H9 (cell line): Measurements from ENCODE around the gene TMEM161B. TPM values are rescaled to one million over a fixed set of nuclear protein-coding genes. Genes with fewer than 3 reads are reported as not detected.

Experiments used
- DNase-seq: peaks from one replicate; pipeline ENCODE4 v3.0.0-alpha.2; 2017
- H2AFZ ChIP-seq: one replicate; pipeline ENCODE4 v1.6.1; 2013; ENCODE audit warnings: mild to moderate bottlenecking, low read length, control low read depth, moderate library complexity
- H2AK5ac ChIP-seq: 2 replicates; pipeline ENCODE4 v1.6.1; 2013; ENCODE audit warnings: low read length, control low read depth, mixed read lengths; ENCODE audit not compliant: insufficient read length
- H2BK120ac ChIP-seq: one replicate; pipeline ENCODE4 v1.6.1; 2013; ENCODE audit warnings: low read depth, mild to moderate bottlenecking, low read length, control low read depth, inconsistent platforms; ENCODE audit not compliant: poor library complexity, severe bottlenecking
- H2BK12ac ChIP-seq: 2 replicates; pipeline ENCODE4 v1.6.1; 2013; ENCODE audit warnings: low read length, control low read depth, mixed read lengths, low read depth; ENCODE audit not compliant: insufficient read length
- H2BK15ac ChIP-seq: 2 replicates; pipeline ENCODE4 v1.6.1; 2013; ENCODE audit warnings: low read depth, low read length, control low read depth
- H2BK20ac ChIP-seq: one replicate; pipeline ENCODE4 v1.6.1; 2013; ENCODE audit warnings: low read depth, mild to moderate bottlenecking, low read length, control low read depth, inconsistent platforms; ENCODE audit not compliant: poor library complexity, severe bottlenecking
- H2BK5ac ChIP-seq: 2 replicates; pipeline ENCODE4 v1.6.1; 2013; ENCODE audit warnings: low read length, control low read depth, mixed read lengths; ENCODE audit not compliant: insufficient read length
- H3K14ac ChIP-seq: 2 replicates; pipeline ENCODE4 v1.6.1; 2013; ENCODE audit warnings: low read length, control low read depth; ENCODE audit not compliant: insufficient read depth
- H3K18ac ChIP-seq: 2 replicates; pipeline ENCODE4 v1.6.1; 2013; ENCODE audit warnings: low read depth, mild to moderate bottlenecking, mixed read lengths, low read length, control low read depth; ENCODE audit not compliant: insufficient read length
- H3K23ac ChIP-seq: 2 replicates; pipeline ENCODE4 v1.6.1; 2013; ENCODE audit warnings: low read length, control low read depth, mixed read lengths, low read depth; ENCODE audit not compliant: insufficient read length
- H3K23me2 ChIP-seq: 2 replicates; pipeline ENCODE4 v1.6.1; 2013; ENCODE audit warnings: low read depth, mild to moderate bottlenecking, mixed read lengths, low read length, control low read depth; ENCODE audit not compliant: insufficient read length, poor library complexity, severe bottlenecking
- H3K27ac ChIP-seq: 2 replicates; pipeline ENCODE4 v1.5.1; 2013; ENCODE audit warnings: low read length, control low read depth, mixed read lengths, low read depth; ENCODE audit not compliant: insufficient read length
- H3K27me3 ChIP-seq: 2 replicates; pipeline ENCODE4 v1.6.1; 2013; ENCODE audit warnings: low read length, control low read depth, inconsistent platforms; ENCODE audit not compliant: insufficient read depth
- H3K4ac ChIP-seq: 2 replicates; pipeline ENCODE4 v1.6.1; 2013; ENCODE audit warnings: low read depth, mild to moderate bottlenecking, control low read depth, inconsistent platforms, low read length, moderate library complexity
- H3K4me1 ChIP-seq: 2 replicates; pipeline ENCODE4 v1.6.1; 2013; ENCODE audit warnings: low read length, control low read depth, inconsistent platforms; ENCODE audit not compliant: insufficient read depth
- H3K4me2 ChIP-seq: 2 replicates; pipeline ENCODE4 v1.6.1; 2013; ENCODE audit warnings: low read length, control low read depth, mixed read lengths; ENCODE audit not compliant: insufficient read length, insufficient read depth
- H3K56ac ChIP-seq: 2 replicates; pipeline ENCODE4 v1.6.1; 2013; ENCODE audit warnings: low read depth, mild to moderate bottlenecking, mixed read lengths, low read length, control low read depth; ENCODE audit not compliant: insufficient read length
- H3K79me1 ChIP-seq: 2 replicates; pipeline ENCODE4 v1.6.1; 2013; ENCODE audit warnings: low read depth, mild to moderate bottlenecking, moderate library complexity, low read length, control low read depth, inconsistent platforms; ENCODE audit not compliant: insufficient read depth, poor library complexity, severe bottlenecking
- H3K79me2 ChIP-seq: 2 replicates; pipeline ENCODE4 v1.6.1; 2013; ENCODE audit warnings: low read length, control low read depth, inconsistent platforms; ENCODE audit not compliant: insufficient read depth
- H3K9ac ChIP-seq: 2 replicates; pipeline ENCODE4 v1.6.1; 2013; ENCODE audit warnings: low read length, control low read depth, mixed read lengths; ENCODE audit not compliant: insufficient read length; ENCODE audit errors: extremely low read depth
- H3K9me3 ChIP-seq: one replicate; pipeline ENCODE4 v1.6.1; 2013; ENCODE audit warnings: low read depth, low read length, inconsistent platforms; ENCODE audit not compliant: control insufficient read depth
- H3T11ph ChIP-seq: one replicate; pipeline ENCODE4 v1.6.1; 2013; ENCODE audit warnings: mild to moderate bottlenecking, low read length, control low read depth, inconsistent platforms
- H4K20me1 ChIP-seq: one replicate; pipeline ENCODE4 v1.6.1; 2013; ENCODE audit not compliant: control insufficient read depth, insufficient read length, insufficient read depth
- H4K5ac ChIP-seq: 2 replicates; pipeline ENCODE4 v1.6.1; 2013; ENCODE audit warnings: low read depth, mild to moderate bottlenecking, mixed read lengths, low read length, control low read depth; ENCODE audit not compliant: insufficient read length
- H4K8ac ChIP-seq: replicated peaks from 2 replicates; pipeline ENCODE4 v1.6.1; 2013; ENCODE audit warnings: low read length, control low read depth, mixed read lengths, low read depth; ENCODE audit not compliant: insufficient read length
- H4K91ac ChIP-seq: 2 replicates; pipeline ENCODE4 v1.6.1; 2013; ENCODE audit warnings: low read depth, mild to moderate bottlenecking, moderate library complexity, mixed read lengths, low read length, control low read depth; ENCODE audit not compliant: insufficient read length
- H3K27ac Mint-ChIP-seq, 3 experiments: 2 replicates in 2 of 3; 3 replicates in 1 of 3; pipeline ENCODE4 v1.8.0; 2020 to 2021; ENCODE audit warnings: mixed read lengths in 3 of 3, mild to moderate bottlenecking in 1 of 3, moderate library complexity in 1 of 3
- H3K27me3 Mint-ChIP-seq: 2 replicates; pipeline ENCODE4 v1.8.0; 2021; ENCODE audit warnings: low read depth, mild to moderate bottlenecking, moderate library complexity, mixed read lengths
- H3K36me3 Mint-ChIP-seq, 3 experiments: 2 replicates in 2 of 3; 3 replicates in 1 of 3; pipeline ENCODE4 v1.8.0; 2020 to 2021; ENCODE audit warnings: low read depth in 3 of 3, mixed read lengths in 3 of 3; ENCODE audit not compliant: insufficient read depth in 1 of 3
- H3K4me1 Mint-ChIP-seq, 2 experiments: 2 replicates each; pipeline ENCODE4 v1.8.0; 2020; ENCODE audit warnings: mixed read lengths in 2 of 2
- H3K4me3 Mint-ChIP-seq, 2 experiments: 2 replicates in 1 of 2; 3 replicates in 1 of 2; pipeline ENCODE4 v1.8.0; 2020 to 2021; ENCODE audit warnings: mild to moderate bottlenecking in 2 of 2, mixed read lengths in 2 of 2, moderate library complexity in 1 of 2
- H3K9me3 Mint-ChIP-seq, 2 experiments: 2 replicates in 1 of 2; 3 replicates in 1 of 2; pipeline ENCODE4 v1.8.0; 2020; ENCODE audit warnings: mild to moderate bottlenecking in 2 of 2, mixed read lengths in 2 of 2, moderate library complexity in 1 of 2
- CTCF ChIP-seq: fragments of 200-600 bp; sonication (generic); conservative IDR thresholded peaks from 3 replicates; pipeline ENCODE4 v1.8.0; 2021; ENCODE audit warnings: antibody characterized with exemption, mild to moderate bottlenecking
- WGBS: extraction: QIAGEN DNeasy Blood & Tissue Kit; methylation state at CpG from one replicate; pipeline ENCODE4 v1.1.7; 2013; ENCODE audit warnings: missing lambda C conversion rate, low lambda C conversion rate, mixed read lengths; ENCODE audit not compliant: insufficient read length; ENCODE audit errors: extremely low coverage; 5-methylcytosine and 5-hydroxymethylcytosine counted together
- total RNA-seq: library from RNA; stranded (reverse); gene quantifications from 2 replicates; pipeline ENCODE4 v1.2.1, GENCODE V29; 2021

Gene TMEM161B
- total RNA-seq, 1 experiment from 2014 or later = 17.9 TPM

DNA sequence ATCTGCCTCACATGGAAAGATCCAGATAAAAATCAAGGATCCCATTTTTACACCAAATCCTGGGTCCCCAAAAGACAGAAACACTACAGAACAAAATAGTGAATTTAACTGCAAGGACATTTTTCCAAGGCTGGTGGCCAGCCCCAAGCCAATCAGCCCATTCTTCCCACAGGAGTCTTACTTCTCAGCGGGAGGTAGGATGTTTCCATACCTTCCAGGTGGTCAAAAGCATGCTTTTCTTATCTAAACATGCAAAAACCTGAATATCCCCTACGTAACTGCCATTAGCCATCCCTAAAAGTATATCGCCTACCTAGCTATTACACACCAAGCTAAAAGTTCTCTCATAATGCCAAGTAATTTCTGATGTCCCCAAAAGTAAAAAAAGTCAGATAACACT is 20.6 kb downstream of the TMEM161B start:
- Mint-ChIP-seq H3K27me3 (no peaks in the 10 kb centered on the region), H3K4me1 (peaks cover 74 to 85% of the 10 kb centered on the region in 2 experiments), H3K27ac (peak overlapping the region; percentile 69 to 91 (median 88); a peak in 5 of 7 replicates), H3K36me3 (peaks cover 0 to 1% (median 0%) of the 10 kb centered on the region in 3 experiments; a peak in 2 of 7 replicates), H3K9me3 (no peaks in the 10 kb centered on the region), H3K4me3 (no peak overlapping the region)
- H3K9ac ChIP-seq = no peak overlapping the region
- H3T11ph ChIP-seq = no peak overlapping the region
- no peaks in the 10 kb centered on the region for H3K23me2 ChIP-seq
- H4K5ac ChIP-seq = no peak overlapping the region
- no peak overlapping the region for H4K8ac ChIP-seq
- no CpG with 5 or more reads among the region's 3 CpGs for WGBS
- H3K27ac ChIP-seq = no peak overlapping the region
- H2AK5ac ChIP-seq = no peak overlapping the region
- H3K4ac ChIP-seq = no peak overlapping the region
- no peaks in the 10 kb centered on the region for H3K79me1 ChIP-seq
- H3K23ac ChIP-seq = no peak overlapping the region
- H2BK12ac ChIP-seq = no peak overlapping the region
- H2BK20ac ChIP-seq = no peak overlapping the region
- no peak overlapping the region for H3K56ac ChIP-seq
- H2BK5ac ChIP-seq = no peak overlapping the region
- no peaks in the 10 kb centered on the region for H3K9me3 ChIP-seq
- H3K4me1 ChIP-seq = peaks cover 19% of the 10 kb centered on the region; the same call in 1 of the 2 replicates
- H4K91ac ChIP-seq = no peak overlapping the region
- no peak for DNase-seq
- H3K14ac ChIP-seq = no peak overlapping the region
- no peak overlapping the region for H2AFZ ChIP-seq
- H2BK120ac ChIP-seq = no peak overlapping the region
- no peaks in the 10 kb centered on the region for H4K20me1 ChIP-seq
- H3K4me2 ChIP-seq = no peak overlapping the region
- H3K27me3 ChIP-seq = no peaks in the 10 kb centered on the region
- TF ChIP-seq CTCF = no peak
- H3K18ac ChIP-seq = no peak overlapping the region
- H3K79me2 ChIP-seq = peaks cover 14% of the 10 kb centered on the region; the same call in 1 of the 2 replicates
- no peak overlapping the region for H2BK15ac ChIP-seq
